MM.1S (cell line): ENCODE data around the gene RPS19BP1.

Experiments
- EZH2 ChIP-seq: fragments of 300-600 bp; sonication (generic); optimal IDR thresholded peaks from 2 replicates; pipeline ENCODE3; 2017; ENCODE audit warnings: low read depth, mild to moderate bottlenecking, antibody characterized with exemption, low read length, mixed read lengths
- EZH2phosphoT487 ChIP-seq: fragments of 300-600 bp; sonication (generic); IDR thresholded peaks from 2 replicates; pipeline ENCODE4 v1.6.1; 2018; ENCODE audit warnings: antibody characterized with exemption, low read length
- TF ChIP-seq, protein P1 (sequence below): fragments of 300-600 bp; sonication (generic); IDR thresholded peaks from 2 replicates; pipeline ENCODE4 v1.5.1; 2016; ENCODE audit warnings: antibody characterized with exemption, low read length, mixed read lengths

DNA sequence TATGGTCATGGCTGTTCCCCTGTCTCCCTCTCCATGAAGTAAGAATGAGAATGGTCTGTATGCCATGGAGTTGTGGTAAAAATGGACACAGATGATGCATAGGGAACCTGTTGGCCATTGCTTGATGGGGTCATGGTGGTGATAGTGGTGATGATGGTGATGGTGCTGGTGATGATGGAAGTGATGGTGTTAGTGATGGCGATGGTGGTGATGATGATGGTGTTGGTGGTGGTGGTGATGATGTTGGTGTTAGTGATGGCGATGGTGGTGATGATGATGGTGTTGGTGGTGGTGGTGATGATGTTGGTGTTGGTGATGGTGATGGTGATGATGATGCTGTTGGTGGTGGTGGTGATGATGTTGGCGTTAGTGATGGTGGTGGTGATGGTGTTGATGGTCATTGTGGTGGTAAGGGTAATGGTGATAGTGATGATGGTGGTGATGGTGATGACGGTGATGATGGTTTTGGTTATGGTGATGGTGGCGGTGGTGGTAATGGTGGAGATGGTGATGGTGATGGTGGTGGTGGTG, 32.9 kb upstream of the RPS19BP1 start:
- TF ChIP-seq EZH2 = no peak
- TF ChIP-seq, protein P1, sequence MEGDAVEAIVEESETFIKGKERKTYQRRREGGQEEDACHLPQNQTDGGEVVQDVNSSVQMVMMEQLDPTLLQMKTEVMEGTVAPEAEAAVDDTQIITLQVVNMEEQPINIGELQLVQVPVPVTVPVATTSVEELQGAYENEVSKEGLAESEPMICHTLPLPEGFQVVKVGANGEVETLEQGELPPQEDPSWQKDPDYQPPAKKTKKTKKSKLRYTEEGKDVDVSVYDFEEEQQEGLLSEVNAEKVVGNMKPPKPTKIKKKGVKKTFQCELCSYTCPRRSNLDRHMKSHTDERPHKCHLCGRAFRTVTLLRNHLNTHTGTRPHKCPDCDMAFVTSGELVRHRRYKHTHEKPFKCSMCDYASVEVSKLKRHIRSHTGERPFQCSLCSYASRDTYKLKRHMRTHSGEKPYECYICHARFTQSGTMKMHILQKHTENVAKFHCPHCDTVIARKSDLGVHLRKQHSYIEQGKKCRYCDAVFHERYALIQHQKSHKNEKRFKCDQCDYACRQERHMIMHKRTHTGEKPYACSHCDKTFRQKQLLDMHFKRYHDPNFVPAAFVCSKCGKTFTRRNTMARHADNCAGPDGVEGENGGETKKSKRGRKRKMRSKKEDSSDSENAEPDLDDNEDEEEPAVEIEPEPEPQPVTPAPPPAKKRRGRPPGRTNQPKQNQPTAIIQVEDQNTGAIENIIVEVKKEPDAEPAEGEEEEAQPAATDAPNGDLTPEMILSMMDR = no peak
- no peak for TF ChIP-seq EZH2phosphoT487
